SK-N-MC (cell line): Measurements from ENCODE around the gene PLEKHB1.

Experiments used
- EZH2 ChIP-seq: fragments of 200-600 bp; sonication (generic); IDR thresholded peaks from one replicate; pipeline ENCODE4 v1.6.1; 2017; ENCODE audit warnings: antibody characterized with exemption
- FOXP2 ChIP-seq: optimal IDR thresholded peaks from 2 replicates; pipeline ENCODE3; 2011; ENCODE audit warnings: mild to moderate bottlenecking, moderate library complexity; ENCODE audit not compliant: insufficient read depth; ENCODE audit errors: extremely low read length, control extremely low read depth
- POLR2AphosphoS5 ChIP-seq: IDR thresholded peaks from 2 replicates; pipeline ENCODE4 v1.6.1; 2012; ENCODE audit warnings: mild to moderate bottlenecking, low read depth, low read length, borderline replicate concordance

GRCh38 chr11:73653996-73654395 lies 7.6 kb downstream of the PLEKHB1 start:
- TF ChIP-seq EZH2 (no peak), POLR2AphosphoS5 (no peak), FOXP2 (no peak)
